NCI-H510A treated with DMSO at 0.1 percent for 48 hours (cell line): Measurements from ENCODE around the gene ATF6.

ENCODE experiments used
- DNase-seq: peaks from one replicate; lab custom pipeline; 2025; lab: John Stamatoyannopoulos, UW

ATF6 gene

DNA sequence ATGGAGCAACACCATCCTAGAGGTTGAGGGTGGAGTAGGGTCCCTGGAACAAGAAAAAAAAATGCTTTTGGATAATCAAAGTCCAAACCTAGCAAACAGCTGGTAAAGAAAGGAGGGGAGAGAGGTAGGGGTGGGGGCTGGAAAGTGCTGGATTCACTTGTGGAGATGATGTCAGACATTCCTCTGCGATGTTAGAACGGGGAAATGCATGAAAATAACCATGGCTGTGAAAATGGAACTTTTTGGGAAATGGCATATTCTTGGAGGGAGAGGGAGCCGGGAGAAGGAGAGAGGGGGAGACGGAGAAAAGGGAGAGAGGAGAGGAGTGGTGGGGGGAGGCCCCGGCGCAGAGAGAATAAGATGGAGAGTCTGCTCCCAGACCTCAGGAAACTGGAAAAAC is 203.9 kb downstream of the ATF6 start:
- DNase-seq, result no peak

DNA sequence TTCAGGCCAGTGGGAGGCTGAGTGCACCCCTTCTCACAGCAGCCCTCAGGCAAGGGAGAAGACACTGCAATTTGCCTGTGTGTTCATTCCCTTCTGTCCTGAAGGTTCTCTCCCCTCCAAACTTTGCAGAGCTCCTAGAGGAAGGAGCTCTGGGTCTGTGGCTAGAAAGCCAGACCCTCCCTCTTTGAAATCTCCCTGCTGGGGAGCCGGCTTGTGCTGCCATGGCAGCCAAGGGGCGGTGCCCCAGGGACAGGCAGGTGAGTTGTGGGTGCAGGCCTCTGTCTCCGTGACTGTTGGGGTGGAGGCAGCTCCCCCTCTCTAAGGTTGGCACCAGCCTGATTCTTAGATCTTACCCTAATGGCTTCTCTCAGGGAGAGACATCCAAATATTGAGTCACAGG is 204.5 kb downstream of the ATF6 start:
- no peak for DNase-seq

DNA sequence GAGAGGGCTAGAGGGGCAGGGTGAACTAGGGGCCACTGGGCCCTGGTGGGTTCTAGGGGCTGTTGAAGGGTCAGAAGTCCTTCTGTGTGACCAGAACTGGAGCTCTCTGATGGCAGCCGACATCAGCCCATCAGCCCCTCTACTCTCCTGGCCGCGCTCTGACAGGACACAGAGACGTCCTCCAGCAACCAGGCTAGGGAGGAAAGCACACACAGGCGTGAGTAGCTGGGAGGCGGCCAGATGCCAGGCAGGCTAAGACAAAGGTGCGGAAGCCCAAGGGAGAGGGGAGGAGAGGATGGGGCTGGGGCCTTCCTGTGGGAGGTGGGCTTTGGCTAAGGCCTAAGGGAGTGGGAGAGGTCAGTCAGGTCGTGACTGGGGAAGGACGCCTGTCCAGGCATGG is 206.7 kb downstream of the ATF6 start:
- DNase-seq, result no peak

DNA sequence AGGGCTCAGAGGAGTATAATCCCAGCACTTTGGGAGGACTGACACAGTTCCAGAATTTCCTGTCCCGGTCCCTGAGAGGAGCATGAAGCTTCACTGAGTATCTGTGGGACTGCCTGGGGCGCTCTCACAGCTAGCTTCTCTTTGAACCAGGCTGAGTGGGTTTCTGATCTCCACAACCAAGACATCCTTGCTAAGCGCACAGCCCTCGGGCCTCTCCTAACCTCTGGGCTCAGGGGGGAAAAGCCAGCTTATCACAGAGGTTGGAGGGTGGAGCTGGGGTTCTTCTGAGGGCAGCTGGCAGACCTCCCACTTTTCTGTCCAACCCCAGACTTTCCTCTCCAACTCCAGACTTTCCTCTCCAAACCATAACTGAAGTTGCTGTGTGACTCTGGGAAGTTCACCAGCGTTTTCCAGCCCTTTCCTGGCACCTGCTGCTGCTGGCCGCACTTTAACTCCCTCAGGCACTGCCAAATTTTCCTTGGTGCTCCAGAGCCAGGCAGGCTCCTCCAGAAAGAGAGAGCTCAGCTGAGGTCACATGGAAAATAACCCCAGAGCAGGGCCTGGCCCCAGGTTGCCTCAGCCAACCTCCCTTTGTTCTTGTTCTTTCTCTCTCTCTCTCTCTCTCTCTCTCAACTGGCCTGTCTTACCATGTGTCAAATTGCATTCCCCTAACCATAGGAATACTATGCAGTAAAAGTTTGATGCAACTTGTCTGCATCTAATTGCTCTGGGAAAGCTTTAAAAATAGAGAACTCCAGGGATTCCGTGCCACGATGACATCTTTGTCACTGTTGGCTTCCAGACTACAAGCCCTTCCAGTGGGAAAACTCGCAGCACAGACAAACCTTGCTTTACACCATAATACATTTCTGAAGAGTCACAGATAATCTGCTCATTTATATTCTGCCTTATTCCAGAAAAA is 208.1 kb downstream of the ATF6 start:
- DNase-seq, result no peak

DNA sequence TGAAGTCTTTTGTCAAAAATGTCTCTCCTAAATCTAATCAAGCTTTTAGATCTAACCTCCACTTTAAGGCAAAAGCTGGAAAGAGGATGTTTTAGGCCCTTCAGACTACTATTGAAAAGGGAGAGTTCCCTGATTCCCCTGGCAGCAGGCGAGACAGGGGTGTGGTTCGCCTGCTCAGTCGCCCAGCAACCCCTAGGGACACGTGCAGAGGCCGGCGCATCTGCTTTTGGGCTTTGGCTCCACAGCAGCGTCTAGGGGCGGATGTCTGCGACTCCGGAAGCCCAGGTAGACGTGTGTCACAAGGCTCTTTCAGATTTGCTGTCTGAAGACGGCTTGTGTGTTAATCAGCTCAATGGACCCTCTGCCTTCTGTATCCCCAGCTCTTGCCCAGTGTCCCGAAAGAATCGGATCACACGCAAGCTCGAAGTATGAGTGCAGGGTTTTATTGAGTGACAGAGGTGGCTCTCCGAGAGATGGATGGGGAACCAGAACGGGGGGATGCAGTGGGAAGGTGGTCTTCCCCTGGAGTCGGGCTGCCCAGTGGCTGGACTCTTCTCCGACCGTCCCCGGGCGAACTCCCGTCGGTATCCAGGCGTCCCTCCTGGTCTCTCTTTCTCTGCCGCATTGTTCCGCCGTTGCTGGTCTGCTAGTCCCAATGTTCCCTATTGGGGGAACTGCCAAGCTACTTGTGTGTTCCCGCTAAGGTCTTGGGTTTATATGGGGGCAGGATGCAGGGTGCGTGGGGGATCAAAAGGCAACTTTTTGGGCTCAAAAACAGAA is 212.1 kb downstream of the ATF6 start:
- DNase-seq, result no peak

DNA sequence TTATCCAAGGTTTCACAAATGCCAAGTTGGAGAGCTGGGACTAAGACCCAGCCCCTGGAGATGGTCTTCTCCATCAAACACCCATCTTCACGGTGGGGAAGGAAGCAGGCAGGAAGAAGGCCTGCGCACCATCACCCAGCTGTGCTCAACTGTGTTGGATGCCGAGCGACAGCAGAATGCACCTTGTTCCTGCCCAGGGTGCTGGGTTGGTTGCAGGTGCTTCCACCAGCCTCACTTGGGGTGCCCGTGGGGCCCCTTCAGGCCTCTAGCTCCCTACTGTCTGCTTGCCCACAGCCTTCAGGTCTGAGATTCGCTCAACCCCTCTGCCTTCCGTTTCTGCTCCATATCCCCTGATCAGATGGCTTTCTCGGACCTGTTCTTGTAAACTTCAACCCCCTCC is 215.0 kb downstream of the ATF6 start:
- DNase-seq, result no peak

DNA sequence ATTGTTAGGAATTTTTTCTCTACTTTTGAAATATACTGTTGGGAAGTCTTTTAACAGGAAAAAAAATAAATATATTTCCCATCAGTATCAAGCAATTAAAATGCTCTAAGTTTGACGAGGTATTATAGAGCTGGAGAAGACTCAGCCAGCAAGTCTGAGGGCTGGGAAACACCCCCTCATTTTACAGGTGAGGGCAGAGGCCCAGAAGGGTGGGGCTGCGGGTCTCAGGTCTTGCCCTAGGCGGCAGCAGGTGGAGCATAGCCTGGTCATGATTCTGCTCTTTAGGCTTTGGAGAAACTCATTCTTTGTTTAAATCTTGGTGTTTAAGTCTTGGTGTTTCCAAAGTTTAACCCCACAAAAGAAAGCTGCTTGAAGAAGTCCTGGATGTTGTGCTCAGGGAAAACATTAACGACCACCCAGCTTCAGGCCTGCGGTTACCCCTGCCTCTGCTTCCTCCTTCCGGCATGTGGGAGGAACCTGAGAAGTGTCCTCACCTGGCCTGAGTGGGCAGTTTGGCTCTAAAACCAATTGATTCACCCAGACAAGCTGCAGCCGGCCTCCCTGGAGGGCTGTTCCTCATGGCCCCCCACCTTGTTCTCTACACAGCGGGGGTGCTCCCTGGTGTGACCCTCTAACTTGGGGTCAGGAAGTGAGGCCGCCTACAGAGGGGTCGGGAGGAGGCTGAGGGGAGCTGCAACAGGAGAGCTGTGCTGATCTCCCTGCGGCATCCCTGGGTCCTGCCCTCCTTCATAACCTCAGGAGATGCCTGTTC is 215.8 kb downstream of the ATF6 start:
- no peak for DNase-seq

DNA sequence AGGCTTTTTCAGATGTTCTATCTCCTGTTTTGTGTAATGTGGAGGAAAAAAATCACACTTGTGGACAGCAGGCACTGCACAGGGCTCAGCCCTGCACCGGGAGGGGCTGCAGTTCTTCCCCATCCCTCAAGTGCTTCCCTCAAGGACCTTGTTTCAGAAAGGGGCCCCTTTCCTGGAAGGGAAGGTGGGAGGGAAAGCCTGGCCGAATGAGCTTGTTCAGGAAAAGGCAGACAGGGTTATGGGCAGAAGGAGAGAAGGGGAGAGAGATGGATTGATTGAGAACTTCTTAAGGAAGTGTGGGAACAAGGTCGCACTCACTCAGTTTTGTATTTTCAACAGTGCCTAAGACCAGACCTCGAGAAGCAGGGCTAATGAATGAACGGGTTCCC is 216.4 kb downstream of the ATF6 start:
- DNase-seq, result no peak

DNA sequence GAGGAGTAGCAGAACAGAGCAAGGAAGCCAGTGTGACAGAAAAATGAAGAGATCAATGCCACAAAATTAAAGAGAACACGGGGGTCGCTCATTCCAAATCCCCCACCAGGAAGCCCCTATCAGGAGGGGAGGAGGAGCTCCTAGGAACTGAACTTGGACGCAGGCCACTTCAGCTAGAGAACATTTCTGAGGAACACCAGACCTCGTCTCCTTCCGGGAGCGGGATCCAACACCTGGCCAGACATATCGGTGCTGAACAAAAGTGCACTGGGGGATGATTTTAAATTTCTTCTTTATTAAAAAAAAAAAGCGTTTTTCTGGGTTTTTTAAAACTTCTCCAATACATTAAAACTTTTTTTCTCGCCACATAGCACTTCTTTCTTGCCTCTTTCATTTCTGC is 216.8 kb downstream of the ATF6 start:
- no peak for DNase-seq

DNA sequence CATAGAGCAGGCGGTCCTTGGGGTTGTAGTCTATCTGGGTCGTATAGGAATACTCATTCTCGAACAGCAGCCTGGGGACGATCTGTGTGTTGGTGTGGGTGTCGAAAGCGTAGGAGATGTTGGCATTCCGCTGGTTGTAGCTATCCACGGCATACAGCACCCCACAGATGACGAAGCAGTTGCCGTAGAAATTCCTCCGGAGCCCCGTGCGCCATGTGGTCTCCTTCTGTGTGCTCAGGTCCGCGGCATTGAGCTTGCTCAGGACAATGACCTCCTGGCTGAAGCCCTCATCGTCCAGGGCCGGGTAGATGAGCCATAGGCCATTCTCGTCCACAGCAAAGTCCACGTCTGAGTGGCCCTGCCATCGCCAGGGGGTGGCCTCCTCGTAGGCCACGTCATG is 217.6 kb downstream of the ATF6 start:
- DNase-seq, result no peak

DNA sequence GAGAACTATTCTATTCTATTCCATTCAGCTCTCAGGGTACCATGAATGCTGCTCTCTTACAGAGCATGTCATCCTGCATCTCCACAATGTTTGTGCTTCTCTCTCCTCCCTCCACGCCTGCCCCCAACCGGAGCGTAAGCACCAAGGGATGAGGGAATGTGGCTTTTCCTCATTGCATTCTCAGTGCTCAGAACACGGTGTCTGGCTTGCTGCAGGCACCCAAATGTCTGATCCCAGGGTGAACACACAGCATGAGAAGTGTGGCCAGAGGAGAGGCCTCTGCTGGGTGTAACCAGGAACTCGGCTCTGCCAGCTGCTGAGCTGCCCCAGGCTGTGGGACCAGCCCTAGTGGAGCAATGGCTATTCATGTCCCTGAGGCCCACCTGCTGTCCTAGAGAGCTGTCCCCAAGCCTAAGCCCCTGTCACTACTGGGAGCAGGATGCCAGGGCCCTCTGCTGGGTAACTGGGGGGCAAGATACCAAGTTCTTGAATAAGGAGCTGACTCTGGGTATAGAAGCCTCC is 219.2 kb downstream of the ATF6 start:
- DNase-seq, result no peak

DNA sequence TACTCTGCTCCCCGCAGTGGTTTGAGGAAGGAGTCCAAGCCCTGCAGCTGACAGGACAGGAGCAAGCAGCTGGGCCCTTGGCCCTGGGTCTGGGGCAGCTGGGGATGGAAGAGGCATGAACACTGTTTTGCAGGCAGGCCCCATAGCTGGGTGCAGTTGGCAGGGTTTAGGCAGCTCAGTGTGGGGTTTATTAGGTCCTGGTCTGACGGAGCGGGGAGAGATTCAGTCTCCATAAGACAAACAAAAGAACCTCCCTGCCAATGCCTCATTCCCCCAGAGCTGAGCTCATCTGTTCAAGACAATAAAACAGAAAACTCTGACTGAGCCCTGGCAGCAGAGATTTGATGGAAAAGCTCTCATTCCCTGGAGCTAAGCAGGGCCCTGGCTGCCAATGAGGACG is 220.2 kb downstream of the ATF6 start:
- DNase-seq, result no peak

DNA sequence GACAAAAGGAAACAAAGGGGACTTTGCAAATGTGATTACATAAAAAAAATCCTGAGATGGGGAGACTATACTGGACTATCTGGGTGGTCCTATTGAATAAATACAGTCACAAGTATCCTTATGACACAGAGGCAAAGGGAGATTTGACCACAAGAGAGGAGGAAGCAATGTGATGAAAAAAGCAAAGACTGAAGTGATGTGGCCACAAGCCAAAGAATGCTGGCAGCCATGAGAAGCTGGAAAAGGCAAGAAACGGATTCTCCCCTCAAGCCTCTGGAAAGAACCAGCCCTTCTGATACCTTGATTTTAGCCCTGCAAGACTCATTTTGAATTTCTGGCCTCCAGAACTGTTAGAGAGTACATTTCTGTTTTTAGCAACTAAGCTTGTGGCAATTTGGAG is 221.2 kb downstream of the ATF6 start:
- DNase-seq, result no peak

DNA sequence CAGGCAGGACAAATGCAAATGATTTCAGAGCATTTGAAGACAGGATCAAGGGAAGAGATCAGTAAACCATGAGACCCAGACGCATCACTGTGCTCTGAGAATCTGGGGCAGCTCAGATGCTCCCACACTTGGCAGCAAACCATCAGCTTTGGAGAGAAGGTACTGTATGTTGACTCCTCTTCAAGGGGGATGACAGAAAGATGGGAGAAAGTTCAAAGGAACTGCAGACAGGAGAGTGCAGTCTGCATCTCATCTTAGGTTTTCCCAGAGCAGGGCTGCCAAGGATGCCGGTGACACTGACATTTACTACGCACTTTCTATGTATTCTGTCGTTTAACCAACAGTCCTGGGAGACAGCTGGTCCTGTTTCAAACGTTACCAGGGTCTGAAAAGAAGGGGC is 221.8 kb downstream of the ATF6 start:
- DNase-seq, result no peak

DNA sequence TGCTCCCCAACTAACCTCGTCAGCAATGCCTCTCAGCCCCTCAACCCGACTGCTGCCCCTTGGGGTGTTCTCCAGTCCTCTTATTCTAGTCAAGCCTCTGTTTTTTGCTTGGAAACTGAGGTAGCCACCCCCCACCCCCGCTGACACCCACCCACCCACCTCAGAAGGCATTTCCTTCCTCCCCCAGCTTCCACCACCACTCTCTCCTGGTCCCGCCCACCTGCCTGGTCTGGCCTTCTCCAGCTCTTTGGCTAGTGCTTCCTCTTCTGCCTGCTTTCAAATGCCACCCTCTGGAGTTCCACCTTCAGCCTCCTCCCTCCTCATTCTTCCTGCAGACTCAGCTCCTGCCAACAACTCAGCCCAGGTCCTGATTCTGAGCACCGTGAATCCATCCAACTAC is 222.3 kb downstream of the ATF6 start:
- no peak for DNase-seq

DNA sequence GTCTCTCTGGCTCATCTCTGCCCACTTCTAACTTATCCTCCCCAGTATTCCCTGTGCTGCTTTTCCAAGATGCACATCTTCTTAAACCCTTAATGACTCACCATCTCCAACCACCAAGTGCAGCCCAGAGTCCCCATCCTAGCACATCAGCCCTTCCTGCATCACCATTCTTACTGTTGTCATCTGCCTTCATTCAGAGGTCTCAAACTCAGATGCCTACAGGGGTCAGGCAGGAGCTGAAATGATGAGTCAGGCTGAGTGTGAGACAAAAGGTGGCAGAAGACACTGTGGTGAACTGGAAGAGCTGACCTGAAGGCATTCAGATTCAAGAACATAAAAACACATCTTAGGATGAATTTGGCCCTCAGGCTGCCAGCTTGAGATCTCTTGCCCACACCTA is 223.0 kb downstream of the ATF6 start:
- no peak for DNase-seq

DNA sequence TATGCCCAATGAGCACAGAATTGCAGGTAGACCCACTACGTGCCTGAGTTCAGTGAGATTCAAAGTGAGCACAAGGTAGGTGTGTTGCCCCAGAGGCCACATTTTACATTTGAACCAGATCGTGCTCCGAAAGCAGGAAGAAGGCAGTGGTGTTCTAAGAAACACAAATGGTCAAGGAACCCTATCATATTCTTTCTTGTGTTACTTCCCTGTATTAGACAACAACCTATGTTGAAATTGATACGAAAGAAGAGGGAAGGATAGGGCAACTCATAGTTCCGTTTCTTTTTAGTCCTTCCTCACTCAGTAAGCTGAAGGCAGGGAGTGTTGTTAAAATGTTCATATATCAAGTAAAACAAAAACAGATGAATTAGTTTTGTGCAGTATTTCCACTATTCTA is 223.7 kb downstream of the ATF6 start:
- DNase-seq, result no peak

DNA sequence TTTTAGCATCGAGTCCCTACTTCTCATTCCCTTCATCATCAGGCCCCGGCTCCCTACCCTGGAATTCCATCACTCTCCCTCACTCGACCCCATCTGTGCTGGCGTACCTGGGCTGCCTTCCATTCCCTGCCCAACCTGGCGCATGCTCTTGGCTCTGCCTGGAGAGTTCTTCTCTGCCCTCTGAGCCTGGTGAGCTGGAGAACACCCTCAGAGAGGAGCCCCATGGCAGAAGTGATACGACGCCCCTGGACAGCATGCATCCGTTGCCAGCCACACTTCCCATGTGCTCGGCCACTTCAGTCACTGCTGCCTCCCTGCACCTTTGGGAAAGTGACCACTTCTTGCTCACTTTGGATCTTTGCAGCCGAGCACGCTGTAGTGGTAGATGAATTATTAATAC is 227.5 kb downstream of the ATF6 start:
- DNase-seq, result no peak

DNA sequence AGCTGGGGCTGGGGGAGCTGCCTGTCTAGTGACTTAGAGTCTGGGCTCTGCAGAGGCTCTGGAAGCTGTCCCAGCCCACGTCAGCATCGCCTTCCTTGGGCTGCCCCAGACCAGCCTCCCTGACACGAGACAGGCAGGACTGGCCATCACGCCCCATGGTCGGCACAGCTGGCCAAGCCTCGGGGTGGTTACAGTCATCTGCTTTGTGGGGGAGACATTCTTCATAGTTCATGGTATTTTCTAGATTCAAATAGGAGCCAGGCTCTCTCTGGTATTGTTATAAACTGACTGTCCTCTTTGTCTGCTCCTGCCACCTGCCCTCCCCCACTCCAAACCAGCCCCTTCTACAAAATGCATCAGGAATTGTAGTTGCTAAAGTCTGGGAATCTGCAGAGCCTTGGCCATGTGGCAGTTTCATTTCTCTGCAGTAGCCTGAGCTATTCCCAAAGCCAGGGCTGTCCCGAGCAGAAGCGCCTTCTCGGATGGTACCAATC is 228.1 kb downstream of the ATF6 start:
- DNase-seq, result no peak

DNA sequence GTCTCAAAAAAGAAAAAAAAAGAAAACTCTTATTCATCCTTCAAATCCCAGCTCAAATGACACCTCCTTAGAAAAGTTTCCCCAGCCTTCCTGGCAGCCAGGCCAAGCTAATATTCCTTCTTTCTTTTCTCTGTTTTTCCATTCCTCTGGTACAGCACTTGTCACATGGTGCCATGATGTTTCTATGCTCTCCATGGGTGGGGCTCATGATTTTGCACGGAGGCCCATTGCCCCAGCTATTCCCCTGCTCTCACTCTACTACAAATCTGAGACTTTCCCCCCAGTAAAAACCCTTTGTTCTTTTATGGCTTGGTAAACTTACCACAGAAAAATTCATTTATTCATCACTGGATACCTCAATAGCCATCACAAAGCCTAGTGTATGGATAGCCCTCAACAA is 231.0 kb downstream of the ATF6 start:
- DNase-seq, result no peak

DNA sequence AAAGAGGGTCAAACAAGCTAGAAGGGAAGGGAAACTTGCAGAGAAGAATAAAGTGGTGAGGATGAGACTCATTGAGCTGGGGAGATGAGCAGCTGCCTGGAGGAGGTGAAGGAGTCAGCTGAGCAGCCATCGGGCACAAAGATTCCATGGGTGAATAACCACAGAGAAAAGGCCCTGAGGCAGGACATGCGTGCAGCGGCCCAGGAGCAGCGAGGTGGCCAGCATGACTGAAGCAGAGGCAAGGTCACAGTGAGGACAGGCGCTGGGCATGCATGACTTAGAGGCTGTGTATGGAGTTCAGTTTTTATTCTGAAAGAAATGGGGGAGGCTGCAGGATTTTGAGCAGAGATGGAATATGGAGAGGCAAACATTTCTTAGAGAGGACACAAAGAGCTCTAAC is 232.7 kb downstream of the ATF6 start:
- DNase-seq, result no peak

DNA sequence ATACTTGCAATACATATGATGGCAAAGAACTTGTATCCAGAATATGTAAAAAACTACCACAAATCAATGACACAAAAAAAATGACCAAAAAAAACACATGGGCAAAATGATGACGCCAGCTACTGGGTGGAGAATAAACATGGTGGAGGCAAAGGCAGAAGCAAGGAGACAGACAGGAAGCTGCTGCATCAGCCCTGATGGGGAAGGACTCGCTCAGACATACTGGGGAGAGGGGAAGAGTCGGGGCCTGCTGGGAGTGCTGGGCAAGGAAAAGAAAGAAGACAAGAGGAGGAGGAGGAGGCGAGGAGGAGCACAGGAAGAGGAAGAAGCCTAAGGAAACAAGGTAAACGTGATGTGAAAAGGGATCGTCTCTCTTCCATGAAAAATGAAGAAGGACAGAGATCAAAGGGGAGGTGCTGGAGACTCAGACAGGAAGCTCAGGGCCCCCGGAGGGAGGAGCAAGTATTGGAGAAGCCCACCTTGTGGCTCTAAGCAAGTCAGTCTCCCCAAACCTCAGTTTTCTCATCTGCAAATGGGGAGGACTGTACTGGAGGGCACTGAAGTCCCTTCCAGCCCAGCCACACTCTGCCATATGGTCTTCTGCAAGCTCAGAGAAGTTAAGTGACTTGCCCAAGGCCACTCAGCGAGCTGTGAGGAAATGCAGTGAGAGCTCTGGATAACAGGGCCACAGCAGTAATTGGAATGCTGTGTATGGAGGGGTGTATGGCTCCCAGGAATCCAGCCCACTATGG is 233.4 kb downstream of the ATF6 start:
- no peak for DNase-seq
